HepG2 (cell line): ENCODE data around the gene SEZ6. TPM values are rescaled to one million over a fixed set of nuclear protein-coding genes. Genes with fewer than 3 reads are reported as not detected.

ENCODE experiments used
- ARNTL ChIP-seq: sonication (generic); formaldehyde crosslinking; IDR thresholded peaks from 2 replicates; pipeline ENCODE4 v1.4.0; 2020; ENCODE audit warnings: mild to moderate bottlenecking, missing genetic modification reagents
- ATF2 ChIP-seq: sonication (generic); formaldehyde crosslinking; IDR thresholded peaks from 2 replicates; pipeline ENCODE4 v1.4.0; 2020; ENCODE audit warnings: missing genetic modification reagents
- GATAD2A ChIP-seq: IDR thresholded peaks from 2 replicates; pipeline ENCODE4 v1.6.1; 2016
- GLMP ChIP-seq: sonication (generic); formaldehyde crosslinking; IDR thresholded peaks from 2 replicates; pipeline ENCODE4 v1.9.0; 2021; ENCODE audit warnings: missing genetic modification reagents, mild to moderate bottlenecking, borderline replicate concordance
- MAX ChIP-seq: IDR thresholded peaks from 2 replicates; pipeline ENCODE4 v1.6.1; 2012; ENCODE audit warnings: inconsistent platforms
- PRPF4 ChIP-seq: fragments of 200-400 bp; formaldehyde crosslinking; IDR thresholded peaks from 2 replicates; pipeline ENCODE4 v1.6.1; 2016; ENCODE audit warnings: low read length, low read depth; ENCODE audit not compliant: poor library complexity, severe bottlenecking
- XBP1 ChIP-seq: sonication (generic); formaldehyde crosslinking; IDR thresholded peaks from 2 replicates; pipeline ENCODE4 v1.5.0; 2020; ENCODE audit warnings: missing genetic modification reagents
- ZHX2 ChIP-seq, 2 experiments: sonication (generic) in 1 of 2; formaldehyde crosslinking in 1 of 2; IDR thresholded peaks; 2 replicates each; pipeline versions ENCODE4 v1.6.1 to v1.9.0; 2014 to 2022; ENCODE audit warnings: antibody characterized with exemption in 1 of 2, borderline replicate concordance in 1 of 2, inconsistent platforms in 1 of 2, low read depth in 1 of 2, missing genetic modification reagents in 1 of 2
- ZNF232 ChIP-seq: sonication (generic); formaldehyde crosslinking; IDR thresholded peaks from 2 replicates; pipeline ENCODE4 v1.4.0; 2020; ENCODE audit warnings: missing genetic modification reagents, borderline replicate concordance
- ZNF274 ChIP-seq: sonication (generic); formaldehyde crosslinking; IDR thresholded peaks from 2 replicates; pipeline ENCODE4 v1.5.1; 2020; ENCODE audit warnings: mild to moderate bottlenecking, missing genetic modification reagents
- ZNF350 ChIP-seq: sonication (generic); formaldehyde crosslinking; IDR thresholded peaks from 2 replicates; pipeline ENCODE4 v1.4.0; 2020; ENCODE audit warnings: mild to moderate bottlenecking, low read depth, missing genetic modification reagents, borderline replicate concordance
- ZSCAN5A ChIP-seq: sonication (generic); formaldehyde crosslinking; IDR thresholded peaks from 2 replicates; pipeline ENCODE4 v1.8.0; 2022; ENCODE audit warnings: mild to moderate bottlenecking, missing genetic modification reagents, borderline replicate concordance
- polyA plus RNA-seq, 8 experiments: library from polyadenylated mRNA; depleted of rRNA in 3 of 8; stranded (reverse) in 7 of 8; unstranded in 1 of 8; fragments of >200 nt; fragmentation: Illumina TruSeq in 4 of 8; extraction: Trizol in 4 of 8; gene quantifications; 2 replicates each; pipeline versions ENCODE4 v1.2.1 to v1.2.3, GENCODE V29; 2011 to 2016; ENCODE audit warnings: low read depth in 4 of 8, missing spikeins in 1 of 8, mixed read lengths in 1 of 8; ENCODE audit not compliant: insufficient read depth in 1 of 8
- total RNA-seq, 5 experiments: library from RNA; depleted of rRNA; stranded (reverse); fragments of >200 nt; fragmentation: Illumina TruSeq; extraction: Trizol; gene quantifications; 2 replicates each; pipeline ENCODE4 v1.2.3, GENCODE V29; 2016; ENCODE audit warnings: low read depth in 1 of 5

SEZ6 gene
- total and polyA plus RNA-seq, 2 of the 13 experiments (the other 11 are each of a cell fraction or from before 2014, with no cell fraction given) = not detected

- peak; percentile 75 for TF ChIP-seq ZHX2 (IDR thresholded peaks at IDR 0.05; ENCODE audit: low read depth)
- TF ChIP-seq ZHX2 (CRISPR knock-in tag; IDR thresholded peaks at IDR 0.05; ENCODE audit: borderline replicate concordance) = no peak
- no peak for TF ChIP-seq XBP1 (CRISPR knock-in tag)
- TF ChIP-seq ZNF350 = peak; percentile 78; the same call in 1 of the 2 replicates
- TF ChIP-seq PRPF4 = no peak
- TF ChIP-seq GLMP (CRISPR knock-in tag) = no peak
- TF ChIP-seq ATF2 (CRISPR knock-in tag) = peak; percentile 26; the same call in 1 of the 2 replicates
- TF ChIP-seq GATAD2A = peak; percentile 71
- peak; percentile 85 for TF ChIP-seq MAX
- 0 out of 2 replicates have a peak, but pooled peaks have one; percentile 38 for TF ChIP-seq ARNTL (CRISPR knock-in tag)
- TF ChIP-seq ZSCAN5A (CRISPR knock-in tag) = peak; percentile 46; the same call in 1 of the 2 replicates
- TF ChIP-seq ZNF232 (CRISPR knock-in tag) = 0 out of 2 replicates have a peak, but pooled peaks have one; percentile 53
- no peak; the same call in 1 of the 2 replicates for TF ChIP-seq ZNF274 (CRISPR knock-in tag)
These were observed 37.1 kb upstream of the SEZ6 start, which contains the start of gene PIPOX (continued) for GRCh38 chr17:29042679-29043538.
